Large intestine (tissue), 3 donors: ENCODE data around the gene SMYD3. TPM values are rescaled to one million over a fixed set of nuclear protein-coding genes. Genes with fewer than 3 reads are reported as not detected.
"Not testable (repeated sequence)": the region's sequence is repeated elsewhere in the genome, so short reads cannot be mapped to it uniquely, and the experiment has no call there.

Experiments
- DNase-seq, 2 donors: peaks; one replicate each; pipeline versions ENCODE4 v3.0.0 to v3.0.0-alpha.2; 2013
- H3K27ac ChIP-seq: one replicate; pipeline ENCODE4 v1.5.1; 2013; ENCODE audit warnings: low read length
- H3K27me3 ChIP-seq: 2 replicates; pipeline ENCODE4 v1.6.1; 2013; ENCODE audit warnings: low read length; ENCODE audit not compliant: control insufficient read depth, insufficient read depth
- H3K36me3 ChIP-seq: 2 replicates; pipeline ENCODE4 v1.6.1; 2013; ENCODE audit warnings: low read length; ENCODE audit not compliant: control insufficient read depth, insufficient read depth
- H3K4me1 ChIP-seq: one replicate; pipeline ENCODE4 v1.6.1; 2013; ENCODE audit warnings: low read length; ENCODE audit not compliant: control insufficient read depth, insufficient read depth
- H3K4me3 ChIP-seq: one replicate; pipeline ENCODE4 v1.5.1; 2013; ENCODE audit warnings: low read length
- H3K9me3 ChIP-seq: one replicate; pipeline ENCODE4 v1.6.1; 2013; ENCODE audit warnings: mild to moderate bottlenecking, low read depth, low read length, moderate library complexity; ENCODE audit not compliant: control insufficient read depth
- WGBS: methylation state at CpG from one replicate; pipeline ENCODE4 v1.1.5; 2013; ENCODE audit warnings: low lambda C conversion rate; ENCODE audit not compliant: insufficient coverage; 5-methylcytosine and 5-hydroxymethylcytosine counted together
- polyA plus RNA-seq: library from polyadenylated mRNA; unstranded; fragments of 120-200 nt; gene quantifications from one replicate; pipeline ENCODE4 v1.2.1, GENCODE V29; 2013

Gene SMYD3
- polyA plus RNA-seq, 1 donor: 12.0 TPM

- no peak overlapping the region for H3K4me3 ChIP-seq
- no CpG with 5 or more reads among the region's 4 CpGs for WGBS
- no peaks in the 10 kb centered on the region for H3K4me1 ChIP-seq
- no peak for DNase-seq
- no peak overlapping the region for H3K27ac ChIP-seq
- no peaks in the 10 kb centered on the region for H3K36me3 ChIP-seq
- H3K27me3 ChIP-seq: no peaks in the 10 kb centered on the region
- H3K9me3 ChIP-seq: no peaks in the 10 kb centered on the region
Observed at GRCh38 chr1:245956225-245956624, 550.9 kb downstream of the SMYD3 start.

GRCh38 chr1:245953876-245954660 lies 553.0 kb downstream of the SMYD3 start:
- peak in 1 of 2 donors; percentile 23 for DNase-seq
- WGBS: 33% methylated on average over 5 of the region's 8 CpGs
- Histone ChIP-seq H3K4me1 (no peaks in the 10 kb centered on the region), H3K27me3 (no peaks in the 10 kb centered on the region), H3K36me3 (no peaks in the 10 kb centered on the region), H3K9me3 (no peaks in the 10 kb centered on the region), H3K4me3 (no peak overlapping the region), H3K27ac (no peak overlapping the region)

GRCh38 chr1:245952383-245953026 lies 554.6 kb downstream of the SMYD3 start:
- DNase-seq: no peak
- no peaks in the 10 kb centered on the region for H3K9me3 ChIP-seq
- no peak overlapping the region for H3K27ac ChIP-seq
- H3K4me1 ChIP-seq: no peaks in the 10 kb centered on the region
- 78% methylated on average over 2 of the region's 7 CpGs for WGBS
- no peaks in the 10 kb centered on the region for H3K27me3 ChIP-seq
- no peak overlapping the region for H3K4me3 ChIP-seq
- no peaks in the 10 kb centered on the region for H3K36me3 ChIP-seq

- Histone ChIP-seq H3K27me3 (no peaks in the 10 kb centered on the region), H3K9me3 (no peaks in the 10 kb centered on the region), H3K36me3 (no peaks in the 10 kb centered on the region), H3K4me3 (no peak overlapping the region), H3K4me1 (no peaks in the 10 kb centered on the region), H3K27ac (no peak overlapping the region)
- no peak for DNase-seq
- WGBS: no CpG with 5 or more reads among the region's 7 CpGs
Observed at GRCh38 chr1:245948786-245949185, 558.3 kb downstream of the SMYD3 start.

GRCh38 chr1:245946905-245947304 lies 560.2 kb downstream of the SMYD3 start:
- WGBS: 60% methylated on average over 1 of the region's 10 CpGs
- H3K36me3 ChIP-seq: no peaks in the 10 kb centered on the region
- peak overlapping the region; percentile 23 for H3K27ac ChIP-seq
- H3K9me3 ChIP-seq: no peaks in the 10 kb centered on the region
- H3K27me3 ChIP-seq: no peaks in the 10 kb centered on the region
- DNase-seq: peak; percentile 7 to 20
- H3K4me3 ChIP-seq: no peak overlapping the region
- no peaks in the 10 kb centered on the region for H3K4me1 ChIP-seq

- H3K27ac ChIP-seq, H3K36me3 ChIP-seq, H3K4me3 ChIP-seq, H3K4me1 ChIP-seq, H3K9me3 ChIP-seq, DNase-seq, H3K27me3 ChIP-seq: not testable (repeated sequence)
- WGBS: no CpG with 5 or more reads among the region's 1 CpG
Observed at GRCh38 chr1:245945136-245945535, 561.9 kb downstream of the SMYD3 start.

GRCh38 chr1:245942856-245943255 lies 564.2 kb downstream of the SMYD3 start:
- no peak overlapping the region for H3K4me3 ChIP-seq
- no peaks in the 10 kb centered on the region for H3K36me3 ChIP-seq
- H3K9me3 ChIP-seq: no peaks in the 10 kb centered on the region
- H3K27me3 ChIP-seq: no peaks in the 10 kb centered on the region
- H3K27ac ChIP-seq: no peak overlapping the region
- 65% methylated on average over 2 of the region's 3 CpGs for WGBS
- no peaks in the 10 kb centered on the region for H3K4me1 ChIP-seq
- no peak for DNase-seq

- H3K4me3 ChIP-seq, H3K27me3 ChIP-seq, H3K27ac ChIP-seq, H3K4me1 ChIP-seq, DNase-seq, H3K9me3 ChIP-seq, H3K36me3 ChIP-seq: not testable (repeated sequence)
- WGBS: no CpG with 5 or more reads among the region's 1 CpG
Observed at GRCh38 chr1:245941771-245942170, 565.3 kb downstream of the SMYD3 start.

GRCh38 chr1:245939756-245940345 lies 567.2 kb downstream of the SMYD3 start:
- Histone ChIP-seq H3K27me3 (no peaks in the 10 kb centered on the region), H3K9me3 (no peaks in the 10 kb centered on the region), H3K4me3 (no peak overlapping the region), H3K36me3 (no peaks in the 10 kb centered on the region), H3K27ac (no peak overlapping the region), H3K4me1 (no peaks in the 10 kb centered on the region)
- WGBS: no CpG with 5 or more reads among the region's 8 CpGs
- DNase-seq: no peak

- Histone ChIP-seq H3K36me3 (no peaks in the 10 kb centered on the region), H3K9me3 (no peaks in the 10 kb centered on the region), H3K4me3 (no peak overlapping the region), H3K4me1 (no peaks in the 10 kb centered on the region), H3K27ac (no peak overlapping the region), H3K27me3 (no peaks in the 10 kb centered on the region)
- no CpG with 5 or more reads among the region's 8 CpGs for WGBS
- no peak for DNase-seq
Observed at GRCh38 chr1:245938046-245938435, 569.0 kb downstream of the SMYD3 start.
